ENCODE measurements around the gene GALNT12.

GRCh38 chr9:98789483-98790133, 17.9 kb upstream of the GALNT12 start:
- TF ChIP-seq POLR2A (IDR thresholded peaks at IDR 0.05; ENCODE audit: low read length) (no peak), GATA1 (IDR thresholded peaks at IDR 0.05; ENCODE audit: low read depth, low read length) (no peak)
